GM12878 (cell line): ENCODE data around the gene ZNF827. TPM values are rescaled to one million over a fixed set of nuclear protein-coding genes. Genes with fewer than 3 reads are reported as not detected.

ENCODE experiments used
- ATAC-seq: fragments of 200-7000 bp; cut with Tn5 transposase; 3 replicates; pipeline ENCODE4 v1.9.1; 2020; ENCODE audit warnings: mild to moderate bottlenecking, moderate library complexity
- BruUV-seq: library from RNA; stranded (reverse); fragments of 400-500 nt; replicated peaks from 2 replicates; lab custom pipeline; 2021; lab: Mats Ljungman, UMichigan
- CTCF ChIA-PET: fragments of 300-600 bp; sonication (Branson Sonifier 250); formaldehyde crosslinking; extraction: SDS; loops from one replicate; lab custom pipeline; 2021; ENCODE audit warnings: inconsistent platforms; lab: Yijun Ruan, JAX
- POLR2A ChIA-PET: fragments of 350-600 bp; formaldehyde crosslinking; extraction: SDS; loops from one replicate; lab custom pipeline; 2021; ENCODE audit warnings: inconsistent platforms; lab: Charles Lee
- RAD21 ChIA-PET: fragments of 300-600 bp; sonication (Branson Sonifier 250); formaldehyde crosslinking; loops from one replicate; lab custom pipeline; 2023; ENCODE audit warnings: antibody characterized with exemption; ENCODE audit not compliant: unreplicated experiment; lab: Charles Lee
- SMC1A ChIA-PET: fragments of 300-600 bp; sonication (Branson Sonifier 250); formaldehyde crosslinking; loops from one replicate; lab custom pipeline; 2023; ENCODE audit not compliant: unreplicated experiment, uncharacterized antibody; lab: Charles Lee
- DNase-seq: peaks from one replicate; pipeline ENCODE4 v3.0.0-alpha.2; 2011; ENCODE audit warnings: low read depth, low spot score
- FAIRE-seq: peaks from 3 replicates; lab custom pipeline; 2011; peaks lifted over from hg19 to GRCh38; lab: Jason Lieb, UNC
- H2AFZ ChIP-seq: 2 replicates; pipeline ENCODE4 v1.6.0; 2011; ENCODE audit warnings: low read depth, low read length, control low read depth; ENCODE audit not compliant: control insufficient read depth
- H3K27ac ChIP-seq: 2 replicates; pipeline ENCODE4 v1.5.1; 2011; ENCODE audit warnings: control low read depth; ENCODE audit not compliant: control insufficient read depth, insufficient read depth
- H3K27me3 ChIP-seq, 2 experiments: replicated peaks in 1 of 2; 2 replicates each; pipeline versions ENCODE4 v1.6.0 to v1.6.1; 2011; ENCODE audit warnings: low read length in 1 of 2; ENCODE audit not compliant: control insufficient read depth in 2 of 2, insufficient read depth in 2 of 2
- H3K36me3 ChIP-seq, 2 experiments: 2 replicates each; pipeline ENCODE4 v1.5.1; 2011; ENCODE audit warnings: low read length in 1 of 2; ENCODE audit not compliant: control insufficient read depth in 2 of 2, insufficient read depth in 2 of 2
- H3K4me1 ChIP-seq: 2 replicates; pipeline ENCODE4 v1.6.1; 2011; ENCODE audit warnings: mild to moderate bottlenecking, low read length, moderate library complexity, mixed read lengths; ENCODE audit not compliant: control insufficient read depth, insufficient read depth
- H3K4me2 ChIP-seq: 2 replicates; pipeline ENCODE4 v1.6.0; 2011; ENCODE audit warnings: control low read depth; ENCODE audit not compliant: control insufficient read depth, insufficient read depth
- H3K4me3 ChIP-seq: fragments of 200-600 bp; sonication (generic); 2 replicates; pipeline ENCODE4 v1.5.1; 2016
- H3K79me2 ChIP-seq: 2 replicates; pipeline ENCODE4 v1.6.0; 2011; ENCODE audit warnings: low read length; ENCODE audit not compliant: control insufficient read depth, insufficient read depth
- H3K9ac ChIP-seq: 2 replicates; pipeline ENCODE4 v1.8.0; 2011; ENCODE audit warnings: low read length, control low read depth, mixed read lengths; ENCODE audit not compliant: control insufficient read depth, insufficient read depth
- H3K9me3 ChIP-seq: replicated peaks from 3 replicates; pipeline ENCODE4 v1.5.1; 2011; ENCODE audit warnings: mild to moderate bottlenecking, low read length; ENCODE audit not compliant: control insufficient read depth, insufficient read depth
- H4K20me1 ChIP-seq: 2 replicates; pipeline ENCODE4 v1.6.0; 2011; ENCODE audit not compliant: control insufficient read depth, insufficient read depth
- CEBPB ChIP-seq, 2 experiments: fragments of 150-350 bp in 1 of 2; IDR thresholded peaks; 2 replicates each; pipeline ENCODE4 v1.6.1; 2012 to 2014; ENCODE audit warnings: low read depth in 2 of 2, low read length in 2 of 2, borderline replicate concordance in 1 of 2, inconsistent platforms in 1 of 2
- FOXM1 ChIP-seq: IDR thresholded peaks from 2 replicates; pipeline ENCODE4 v1.6.1; 2012; ENCODE audit warnings: low read depth, mild to moderate bottlenecking, inconsistent platforms, low read length, moderate library complexity
- HDAC6 ChIP-seq: fragments of 200-600 bp; sonication (generic); IDR thresholded peaks from one replicate; pipeline ENCODE4 v1.8.0; 2017; ENCODE audit warnings: antibody characterized with exemption; ENCODE audit not compliant: unreplicated experiment
- KDM1A ChIP-seq: fragments of 200-600 bp; sonication (generic); IDR thresholded peaks from 2 replicates; pipeline ENCODE4 v1.6.1; 2016; ENCODE audit warnings: borderline replicate concordance
- MXI1 ChIP-seq: fragments of 150-350 bp; IDR thresholded peaks from 2 replicates; pipeline ENCODE4 v1.6.1; 2011; ENCODE audit warnings: low read depth, mild to moderate bottlenecking, inconsistent platforms, low read length, improper control_type of control experiment
- RAD21 ChIP-seq: IDR thresholded peaks from 2 replicates; pipeline ENCODE4 v1.6.1; 2011; ENCODE audit warnings: mild to moderate bottlenecking, low read depth, low read length, moderate library complexity; ENCODE audit not compliant: insufficient read depth
- RCOR1 ChIP-seq: conservative IDR thresholded peaks from 2 replicates; pipeline ENCODE4 v1.6.1; 2012; ENCODE audit warnings: low read depth, low read length, improper control_type of control experiment
- SMC3 ChIP-seq: IDR thresholded peaks from 2 replicates; pipeline ENCODE4 v1.6.1; 2011; ENCODE audit warnings: low read length, improper control_type of control experiment, borderline replicate concordance
- SPI1 ChIP-seq: IDR thresholded peaks from 2 replicates; pipeline ENCODE4 v1.6.1; 2011; ENCODE audit warnings: low read depth, mild to moderate bottlenecking, low read length, moderate library complexity, borderline replicate concordance; ENCODE audit not compliant: insufficient read depth
- ZNF207 ChIP-seq: fragments of 450-650 bp; IDR thresholded peaks from 2 replicates; pipeline ENCODE4 v1.6.1; 2014; ENCODE audit warnings: antibody characterized with exemption, mild to moderate bottlenecking, borderline replicate concordance
- WGBS: methylation state at CpG from one replicate; pipeline ENCODE4 v1.1.6; 2016; ENCODE audit warnings: low lambda C conversion rate; ENCODE audit not compliant: insufficient replicate concordance, insufficient coverage; ENCODE audit errors: missing lambda C conversion rate; 5-methylcytosine and 5-hydroxymethylcytosine counted together
- in situ Hi-C: fragments of 300-500 bp; cut with MboI; formaldehyde crosslinking; loops from 9 replicates; pipeline ENCODE4 v1.14.3; 2018; ENCODE audit warnings: mixed read lengths
- intact Hi-C: fragments of 100-400 bp; cut with micrococcal nuclease; formaldehyde crosslinking; loops from one replicate; pipeline ENCODE4 v1.14.2; 2022; ENCODE audit not compliant: unreplicated experiment
- polyA plus RNA-seq, 11 experiments: library from polyadenylated mRNA; depleted of rRNA in 4 of 11; unstranded in 6 of 11; stranded (reverse) in 5 of 11; fragments of >200 nt; fragmentation: Nextera tagmentation in 4 of 11; fragmentation: Illumina TruSeq in 1 of 11; extraction: Ambion mirVana in 4 of 11; extraction: Trizol in 1 of 11; gene quantifications; 1 replicate in 1 of 11; 2 replicates in 10 of 11; pipeline versions ENCODE4 v1.2.1 to v1.2.3, GENCODE V29; 2011 to 2016; ENCODE audit warnings: inconsistent platforms in 2 of 11, missing spikeins in 2 of 11, low read depth in 1 of 11
- total RNA-seq, 4 experiments: library from RNA; depleted of rRNA in 3 of 4; stranded (reverse); fragments of >200 nt in 3 of 4; fragmentation: Illumina TruSeq in 1 of 4; extraction: Trizol in 1 of 4; gene quantifications; 2 replicates each; pipeline versions ENCODE4 v1.2.1 to v1.2.3, GENCODE V29; 2013 to 2021
- TF ChIP-seq, protein P1 (sequence below): fragments of 450-650 bp; IDR thresholded peaks from 2 replicates; pipeline ENCODE4 v1.6.1; 2017; ENCODE audit warnings: borderline replicate concordance
- TF ChIP-seq, protein P2 (sequence below): IDR thresholded peaks from 2 replicates; pipeline ENCODE4 v1.6.1; 2011; ENCODE audit warnings: mild to moderate bottlenecking, low read depth, low read length, moderate library complexity; ENCODE audit not compliant: insufficient replicate concordance

ZNF827 gene
- total and polyA plus RNA-seq, 10 of the 15 experiments (the other 5 are each of a cell fraction or from before 2014, with no cell fraction given) = 3.8 to 31.5 (median 13.6) TPM

DNA sequence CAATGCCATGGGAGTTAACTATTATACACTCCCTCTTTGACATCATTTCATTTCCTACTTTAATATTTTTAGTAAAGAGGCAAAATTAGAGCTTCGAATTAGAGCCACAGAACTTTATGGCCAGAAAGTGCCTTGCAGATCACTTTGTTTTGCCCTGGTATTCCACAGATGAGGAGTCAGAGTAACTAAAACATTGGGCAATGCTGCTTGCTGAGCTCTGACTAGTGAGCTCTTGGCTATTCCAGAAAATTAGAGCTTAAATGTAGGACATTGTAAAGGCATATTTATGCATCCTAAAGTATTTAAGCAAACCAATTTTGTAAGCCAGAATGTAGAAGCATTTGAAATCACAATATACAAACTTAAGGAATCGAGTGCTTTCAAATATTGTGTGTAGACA is 6.3 kb upstream of the ZNF827 start:
- ATAC-seq = no peak
- no peak for DNase-seq
- POLR2A ChIA-PET = interaction anchor here (0.6 kb wide), 1 partner anchor 17 kb away, joined by 3 read pairs; no protein-coding TSS in a partner anchor
- Histone ChIP-seq H2AFZ (no peak overlapping the region), H3K9me3 (no peaks in the 10 kb centered on the region), H3K27me3 (peaks cover 0 to 2% of the 10 kb centered on the region in 2 experiments; a peak in 2 of 4 replicates), H3K79me2 (no peaks in the 10 kb centered on the region), H4K20me1 (no peaks in the 10 kb centered on the region), H3K27ac (no peak overlapping the region), H3K4me2 (no peak overlapping the region), H3K4me1 (no peaks in the 10 kb centered on the region), H3K36me3 (no peaks in the 10 kb centered on the region), H3K4me3 (no peak overlapping the region), H3K9ac (no peak overlapping the region)
- no peak for FAIRE-seq
- 38% methylated on average over 2 of the region's 2 CpGs for WGBS
- intact Hi-C loops (no loop called here), in situ Hi-C loops (no loop called here)
- RAD21 ChIA-PET = interaction anchor here (0.9 kb wide), 1 partner anchor 81 kb away, joined by 3 read pairs; no protein-coding TSS in a partner anchor
- BruUV-seq = no TSS peak
- no peak for TF ChIP-seq SMC3
- TF ChIP-seq KDM1A = no peak
- TF ChIP-seq RAD21 = no peak
- no peak for TF ChIP-seq MXI1
- TF ChIP-seq, protein P1, sequence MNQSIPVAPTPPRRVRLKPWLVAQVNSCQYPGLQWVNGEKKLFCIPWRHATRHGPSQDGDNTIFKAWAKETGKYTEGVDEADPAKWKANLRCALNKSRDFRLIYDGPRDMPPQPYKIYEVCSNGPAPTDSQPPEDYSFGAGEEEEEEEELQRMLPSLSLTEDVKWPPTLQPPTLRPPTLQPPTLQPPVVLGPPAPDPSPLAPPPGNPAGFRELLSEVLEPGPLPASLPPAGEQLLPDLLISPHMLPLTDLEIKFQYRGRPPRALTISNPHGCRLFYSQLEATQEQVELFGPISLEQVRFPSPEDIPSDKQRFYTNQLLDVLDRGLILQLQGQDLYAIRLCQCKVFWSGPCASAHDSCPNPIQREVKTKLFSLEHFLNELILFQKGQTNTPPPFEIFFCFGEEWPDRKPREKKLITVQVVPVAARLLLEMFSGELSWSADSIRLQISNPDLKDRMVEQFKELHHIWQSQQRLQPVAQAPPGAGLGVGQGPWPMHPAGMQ = no peak
- TF ChIP-seq SPI1 = no peak
- no peak for TF ChIP-seq FOXM1
- TF ChIP-seq CEBPB (IDR thresholded peaks at IDR 0.05; ENCODE audit: borderline replicate concordance in 1 of 2, low read depth in 2 of 2, low read length in 2 of 2) = no peak
- TF ChIP-seq RCOR1 = no peak
- TF ChIP-seq ZNF207 = no peak
- no peak for TF ChIP-seq HDAC6
- TF ChIP-seq, protein P2, sequence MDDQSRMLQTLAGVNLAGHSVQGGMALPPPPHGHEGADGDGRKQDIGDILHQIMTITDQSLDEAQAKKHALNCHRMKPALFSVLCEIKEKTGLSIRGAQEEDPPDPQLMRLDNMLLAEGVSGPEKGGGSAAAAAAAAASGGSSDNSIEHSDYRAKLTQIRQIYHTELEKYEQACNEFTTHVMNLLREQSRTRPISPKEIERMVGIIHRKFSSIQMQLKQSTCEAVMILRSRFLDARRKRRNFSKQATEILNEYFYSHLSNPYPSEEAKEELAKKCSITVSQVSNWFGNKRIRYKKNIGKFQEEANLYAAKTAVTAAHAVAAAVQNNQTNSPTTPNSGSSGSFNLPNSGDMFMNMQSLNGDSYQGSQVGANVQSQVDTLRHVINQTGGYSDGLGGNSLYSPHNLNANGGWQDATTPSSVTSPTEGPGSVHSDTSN = no peak
- CTCF ChIA-PET = interaction anchor here (0.8 to 1.2 kb wide), 2 partner anchors 10 to 156 kb away, joined by 3 to 13 read pairs; no protein-coding TSS in a partner anchor
- SMC1A ChIA-PET = interaction anchor here (0.7 to 1.6 kb wide), 7 partner anchors 9 to 102 kb away, joined by 3 to 7 read pairs (median 3); no protein-coding TSS in a partner anchor
